Measurements from ENCODE around the gene PRKAG2.

The PRKAG2 gene

GRCh38 chr7:151600331-151600730 lies 276.6 kb downstream of the PRKAG2 start:
- H3K27ac ChIP-seq (ENCODE audit: insufficient read depth, low read depth, low read length, poor library complexity, severe bottlenecking) = no peak overlapping the region

GRCh38 chr7:151599401-151600227 lies 277.3 kb downstream of the PRKAG2 start:
- H3K9me3 ChIP-seq (ENCODE audit: control insufficient read depth, low read length) = no peaks in the 10 kb centered on the region
- no peaks in the 10 kb centered on the region for H3K27me3 ChIP-seq (ENCODE audit: control insufficient read depth, insufficient read depth, low read length, poor library complexity, severe bottlenecking)
- no peak overlapping the region for H3K27ac ChIP-seq (ENCODE audit: insufficient read depth, low read depth, low read length, poor library complexity, severe bottlenecking)
- H3K4me3 ChIP-seq (ENCODE audit: insufficient read depth, low read depth, low read length) = no peak overlapping the region
- H3K36me3 ChIP-seq (ENCODE audit: control insufficient read depth, insufficient read depth, low read length) = no peaks in the 10 kb centered on the region
- WGBS, 2 experiments = 86% methylated on average over 10 of the region's 10 CpGs
- no peaks in the 10 kb centered on the region for H3K4me1 ChIP-seq (ENCODE audit: control insufficient read depth, insufficient read depth, low read length)

More at GRCh38 chr7:151600331-151600730, 276.6 kb downstream of the PRKAG2 start:
- no peaks in the 10 kb centered on the region for H3K9me3 ChIP-seq (ENCODE audit: control insufficient read depth, low read length)
- H3K27me3 ChIP-seq (ENCODE audit: control insufficient read depth, insufficient read depth, low read length, poor library complexity, severe bottlenecking) = no peaks in the 10 kb centered on the region
- no peaks in the 10 kb centered on the region for H3K4me1 ChIP-seq (ENCODE audit: control insufficient read depth, insufficient read depth, low read length)
- no peaks in the 10 kb centered on the region for H3K36me3 ChIP-seq (ENCODE audit: control insufficient read depth, insufficient read depth, low read length)
- WGBS, 2 experiments = 87 to 90% methylated on average over 3 of the region's 3 CpGs
- H3K4me3 ChIP-seq (ENCODE audit: insufficient read depth, low read depth, low read length) = no peak overlapping the region

DNA sequence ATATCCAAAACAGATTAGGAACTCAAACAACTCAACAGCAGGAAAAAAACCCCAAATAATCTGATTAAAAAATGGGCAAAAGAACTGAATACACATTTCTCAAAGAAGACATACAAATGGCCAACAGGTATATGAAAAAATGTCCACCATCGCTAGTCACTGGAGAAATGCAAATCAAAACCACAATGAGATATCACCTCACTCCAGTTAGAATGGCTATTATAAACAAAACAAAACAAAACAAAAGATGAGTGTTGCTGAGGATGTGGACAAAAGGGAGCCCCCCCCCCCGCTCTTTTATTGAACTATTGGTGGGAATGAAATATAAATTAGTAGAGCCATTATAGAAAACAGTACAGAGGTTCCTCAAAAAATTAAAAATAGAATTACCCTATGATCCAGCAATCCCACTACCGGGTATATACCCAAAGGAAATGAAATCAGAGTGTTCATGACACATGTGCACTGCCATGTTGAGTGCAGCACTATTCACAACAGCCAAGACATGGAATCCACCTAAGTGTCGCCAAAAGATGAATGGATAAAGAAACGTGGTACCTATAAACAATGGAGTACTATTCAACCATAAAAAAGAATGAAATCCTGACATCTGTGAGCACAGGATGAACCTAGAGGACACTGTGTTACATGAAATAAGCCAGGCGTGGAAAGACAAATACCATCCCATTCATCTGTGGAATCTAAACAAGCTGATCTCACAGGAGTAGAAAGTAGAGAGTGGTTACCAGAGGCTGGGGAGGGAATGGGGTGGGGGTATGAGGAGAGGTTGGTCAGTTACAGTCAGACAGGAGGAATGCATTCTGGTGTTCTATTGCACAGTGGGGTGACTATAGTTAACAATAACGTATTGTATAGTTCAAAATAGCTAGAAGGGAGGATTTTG lies 279.1 kb downstream of the PRKAG2 start:
- Histone ChIP-seq H3K27me3 (ENCODE audit: control insufficient read depth, insufficient read depth, low read length, poor library complexity, severe bottlenecking) (no peaks in the 10 kb centered on the region), H3K9me3 (ENCODE audit: control insufficient read depth, low read length) (no peaks in the 10 kb centered on the region), H3K27ac (ENCODE audit: insufficient read depth, low read depth, low read length, poor library complexity, severe bottlenecking) (no peak overlapping the region), H3K4me3 (ENCODE audit: insufficient read depth, low read depth, low read length) (no peak overlapping the region), H3K36me3 (ENCODE audit: control insufficient read depth, insufficient read depth, low read length) (no peaks in the 10 kb centered on the region), H3K4me1 (ENCODE audit: control insufficient read depth, insufficient read depth, low read length) (no peaks in the 10 kb centered on the region)
- WGBS, 2 experiments = 88 to 90% methylated on average over 6 of the region's 7 CpGs

DNA sequence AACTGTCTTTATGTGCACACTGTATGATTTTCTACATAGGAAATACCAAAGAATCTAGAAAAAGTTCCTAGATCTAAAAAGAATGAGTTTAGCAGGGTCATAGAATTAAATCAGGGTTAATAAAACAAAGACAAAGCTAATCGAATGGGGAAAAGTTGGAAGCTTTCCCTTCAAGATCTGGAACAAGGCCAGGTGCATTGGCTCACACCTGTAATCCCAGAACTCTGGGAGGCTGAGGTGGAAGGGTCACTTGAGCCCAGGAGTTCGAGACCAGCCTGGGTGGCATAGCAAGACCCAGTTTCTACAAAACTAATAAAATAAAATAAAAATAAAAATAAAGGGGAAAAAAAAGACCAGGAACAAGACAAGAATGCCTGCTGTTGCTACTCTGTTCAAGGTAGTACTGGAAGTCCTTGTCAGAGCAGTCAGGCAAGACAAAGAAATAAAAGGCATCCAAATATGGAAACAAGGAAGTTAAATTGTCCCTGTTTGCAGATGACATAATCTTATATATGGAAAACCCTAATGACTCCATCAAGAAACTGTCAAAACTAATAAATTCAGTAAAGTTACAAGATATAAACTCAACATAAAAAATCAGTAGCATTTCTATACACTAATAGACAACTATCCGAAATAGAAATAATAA lies 281.1 kb downstream of the PRKAG2 start:
- WGBS, 2 experiments = 92 to 93% methylated on average over 1 to 3 of the region's 3 CpGs
- Histone ChIP-seq H3K9me3 (ENCODE audit: control insufficient read depth, low read length) (no peaks in the 10 kb centered on the region), H3K27ac (ENCODE audit: insufficient read depth, low read depth, low read length, poor library complexity, severe bottlenecking) (no peak overlapping the region), H3K4me3 (ENCODE audit: insufficient read depth, low read depth, low read length) (no peak overlapping the region), H3K27me3 (ENCODE audit: control insufficient read depth, insufficient read depth, low read length, poor library complexity, severe bottlenecking) (no peaks in the 10 kb centered on the region), H3K36me3 (ENCODE audit: control insufficient read depth, insufficient read depth, low read length) (no peaks in the 10 kb centered on the region), H3K4me1 (ENCODE audit: control insufficient read depth, insufficient read depth, low read length) (no peaks in the 10 kb centered on the region)

- Histone ChIP-seq H3K27ac (ENCODE audit: insufficient read depth, low read depth, low read length, poor library complexity, severe bottlenecking) (no peak overlapping the region), H3K27me3 (ENCODE audit: control insufficient read depth, insufficient read depth, low read length, poor library complexity, severe bottlenecking) (no peaks in the 10 kb centered on the region), H3K4me3 (ENCODE audit: insufficient read depth, low read depth, low read length) (no peak overlapping the region), H3K9me3 (ENCODE audit: control insufficient read depth, low read length) (no peaks in the 10 kb centered on the region), H3K36me3 (ENCODE audit: control insufficient read depth, insufficient read depth, low read length) (no peaks in the 10 kb centered on the region), H3K4me1 (ENCODE audit: control insufficient read depth, insufficient read depth, low read length) (no peaks in the 10 kb centered on the region)
- WGBS, 2 experiments = 94 to 95% methylated on average over 12 of the region's 12 CpGs
Observed at GRCh38 chr7:151592868-151593486, 283.9 kb downstream of the PRKAG2 start.

DNA sequence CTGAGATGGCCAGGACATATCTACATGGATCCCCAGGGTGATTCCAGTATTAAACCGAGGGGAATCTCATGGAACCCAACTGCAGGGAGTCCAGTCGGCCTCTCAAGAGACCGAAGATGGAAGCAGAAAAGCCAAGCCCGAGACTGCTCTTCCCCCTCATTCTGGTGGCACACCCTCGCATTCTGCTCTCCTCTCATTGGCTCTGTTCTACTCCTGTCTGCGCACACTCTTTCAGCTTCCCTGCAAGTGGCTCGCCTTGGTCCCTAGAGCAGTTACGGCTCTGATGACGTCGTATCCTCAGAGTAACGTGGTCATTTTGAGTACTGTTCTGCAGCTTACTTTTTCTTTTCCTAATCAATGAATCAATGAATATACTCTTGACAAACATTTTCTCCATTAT lies 284.6 kb downstream of the PRKAG2 start:
- Histone ChIP-seq H3K4me3 (ENCODE audit: insufficient read depth, low read depth, low read length) (no peak overlapping the region), H3K36me3 (ENCODE audit: control insufficient read depth, insufficient read depth, low read length) (no peaks in the 10 kb centered on the region), H3K27me3 (ENCODE audit: control insufficient read depth, insufficient read depth, low read length, poor library complexity, severe bottlenecking) (no peaks in the 10 kb centered on the region), H3K4me1 (ENCODE audit: control insufficient read depth, insufficient read depth, low read length) (no peaks in the 10 kb centered on the region), H3K9me3 (ENCODE audit: control insufficient read depth, low read length) (no peaks in the 10 kb centered on the region), H3K27ac (ENCODE audit: insufficient read depth, low read depth, low read length, poor library complexity, severe bottlenecking) (no peak overlapping the region)
- 89 to 91% methylated on average over 11 of the region's 11 CpGs for WGBS, 2 experiments

DNA sequence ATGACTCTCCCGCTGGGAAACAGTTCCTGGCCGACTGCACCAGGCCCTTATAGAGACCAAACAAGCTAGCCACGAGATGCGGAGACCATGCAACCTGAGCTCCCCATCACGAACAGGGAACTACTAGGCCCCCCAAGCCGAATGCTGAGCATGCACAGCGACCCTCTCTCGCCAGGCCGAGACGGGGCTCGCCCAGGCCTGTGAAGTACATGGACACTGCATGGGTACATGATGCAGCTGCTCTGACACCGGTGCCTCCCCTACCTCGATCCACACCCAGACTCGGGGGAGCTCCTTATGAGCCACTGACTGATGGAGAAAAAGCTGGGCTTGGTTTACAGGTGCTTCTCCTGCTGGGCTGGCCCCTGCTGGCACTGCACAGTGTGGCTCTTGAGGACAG lies 285.0 kb downstream of the PRKAG2 start:
- Histone ChIP-seq H3K36me3 (ENCODE audit: control insufficient read depth, insufficient read depth, low read length) (no peaks in the 10 kb centered on the region), H3K4me3 (ENCODE audit: insufficient read depth, low read depth, low read length) (no peak overlapping the region), H3K27me3 (ENCODE audit: control insufficient read depth, insufficient read depth, low read length, poor library complexity, severe bottlenecking) (no peaks in the 10 kb centered on the region), H3K9me3 (ENCODE audit: control insufficient read depth, low read length) (no peaks in the 10 kb centered on the region), H3K27ac (ENCODE audit: insufficient read depth, low read depth, low read length, poor library complexity, severe bottlenecking) (no peak overlapping the region), H3K4me1 (ENCODE audit: control insufficient read depth, insufficient read depth, low read length) (no peaks in the 10 kb centered on the region)
- 88 to 89% methylated on average over 14 of the region's 14 CpGs for WGBS, 2 experiments

DNA sequence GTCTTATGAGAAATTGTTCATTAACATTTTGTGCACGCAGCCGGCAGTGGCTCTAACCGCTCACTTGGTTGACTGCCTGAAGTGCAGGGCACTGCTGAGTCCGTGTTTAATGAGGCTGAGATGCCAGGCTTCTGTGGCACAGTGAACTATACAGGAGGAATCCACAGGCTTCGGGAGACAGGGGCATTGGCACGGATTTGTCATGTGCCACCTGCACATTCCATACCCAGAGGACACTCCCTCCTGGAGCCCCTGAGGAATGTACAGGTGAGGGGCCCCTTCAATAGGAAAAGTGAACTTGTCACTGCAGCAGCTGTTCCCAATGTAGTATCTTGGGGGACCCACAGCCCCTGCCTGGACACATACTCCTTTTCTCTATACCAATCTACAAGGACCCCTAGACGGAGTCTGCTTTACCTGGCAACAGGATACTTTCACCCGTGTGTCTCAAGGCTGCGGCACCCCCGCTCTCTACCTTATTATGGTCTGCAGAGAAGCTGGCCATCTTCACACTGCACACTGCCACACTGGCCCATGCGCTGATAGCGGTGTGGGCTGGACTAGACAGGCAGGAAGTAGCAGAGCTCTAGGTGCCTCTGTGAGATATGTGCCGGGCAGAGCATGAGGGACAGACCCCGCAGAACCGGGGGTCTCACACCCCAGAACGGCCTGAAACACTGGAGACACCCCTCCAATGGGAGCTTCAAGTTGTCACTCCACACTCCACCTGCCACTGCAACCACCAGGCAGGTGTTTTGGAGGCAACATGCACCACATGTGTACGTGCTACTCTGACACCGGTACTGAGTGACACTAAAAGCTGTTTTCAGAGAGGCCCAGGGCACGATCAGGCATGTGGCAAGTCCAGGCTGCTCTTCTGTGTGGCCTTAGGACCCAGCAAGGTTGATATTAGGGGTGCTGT lies 285.8 kb downstream of the PRKAG2 start:
- no peak overlapping the region for H3K27ac ChIP-seq (ENCODE audit: insufficient read depth, low read depth, low read length, poor library complexity, severe bottlenecking)

More for the DNA sequence above, 285.8 kb downstream of the PRKAG2 start:
- H3K4me1 ChIP-seq (ENCODE audit: control insufficient read depth, insufficient read depth, low read length) = no peaks in the 10 kb centered on the region
- H3K27me3 ChIP-seq (ENCODE audit: control insufficient read depth, insufficient read depth, low read length, poor library complexity, severe bottlenecking) = no peaks in the 10 kb centered on the region
- H3K9me3 ChIP-seq (ENCODE audit: control insufficient read depth, low read length) = no peaks in the 10 kb centered on the region
- 92 to 93% methylated on average over 19 of the region's 19 CpGs for WGBS, 2 experiments
- H3K36me3 ChIP-seq (ENCODE audit: control insufficient read depth, insufficient read depth, low read length) = no peaks in the 10 kb centered on the region
- H3K4me3 ChIP-seq (ENCODE audit: insufficient read depth, low read depth, low read length) = no peak overlapping the region

Measured in ectodermal cell (in vitro differentiated cells).